Islet precursor cell (in vitro differentiated cells): ENCODE data around the gene TIAM2.

Source experiments
- DNase-seq: peaks from one replicate; pipeline ENCODE4 v3.0.0-alpha.2; 2018

The TIAM2 gene

GRCh38 chr6:155141512-155141911, 146.4 kb downstream of the TIAM2 start:
- DNase-seq: no peak

GRCh38 chr6:155142168-155143028, 147.3 kb downstream of the TIAM2 start:
- no peak for DNase-seq

GRCh38 chr6:155143029-155143577, 148.0 kb downstream of the TIAM2 start:
- DNase-seq: no peak

- DNase-seq: no peak
These were observed 148.5 kb downstream of the TIAM2 start for GRCh38 chr6:155143578-155144106.

- no peak for DNase-seq
These were observed 151.1 kb downstream of the TIAM2 start for GRCh38 chr6:155146205-155146604.

- DNase-seq: no peak
These were observed 153.0 kb downstream of the TIAM2 start for GRCh38 chr6:155147958-155148663.

- no peak for DNase-seq
These were observed 156.0 kb downstream of the TIAM2 start for GRCh38 chr6:155150967-155151671.

GRCh38 chr6:155152211-155153076, 157.3 kb downstream of the TIAM2 start:
- DNase-seq: peak; percentile 82

GRCh38 chr6:155154158-155154830, 159.2 kb downstream of the TIAM2 start:
- DNase-seq: peak; percentile 71

- no peak for DNase-seq
These were observed 160.8 kb downstream of the TIAM2 start for GRCh38 chr6:155155787-155156447.

GRCh38 chr6:155157101-155157500, 162.0 kb downstream of the TIAM2 start:
- DNase-seq: no peak

- DNase-seq: no peak
These were observed 163.1 kb downstream of the TIAM2 start for GRCh38 chr6:155158030-155158843.

- no peak for DNase-seq
These were observed 167.6 kb downstream of the TIAM2 start for GRCh38 chr6:155162682-155163081.

- DNase-seq: no peak
These were observed 168.5 kb downstream of the TIAM2 start for GRCh38 chr6:155163601-155164000.

GRCh38 chr6:155165029-155165710, 170.1 kb downstream of the TIAM2 start:
- no peak for DNase-seq

GRCh38 chr6:155170519-155170918, 175.4 kb downstream of the TIAM2 start:
- no peak for DNase-seq

GRCh38 chr6:155171109-155171746, 176.1 kb downstream of the TIAM2 start:
- no peak for DNase-seq

GRCh38 chr6:155171747-155172449, 176.8 kb downstream of the TIAM2 start:
- DNase-seq: no peak
